Liver (tissue), 3 donors: ENCODE data around the gene NFKB2.

Source experiments
- EGR1 ChIP-seq, 2 donors: IDR thresholded peaks; 2 replicates each; pipeline ENCODE4 v1.6.1; 2016 to 2018; ENCODE audit warnings: antibody characterized with exemption in 2 of 2, low read depth in 2 of 2
- JUND ChIP-seq, 2 donors: IDR thresholded peaks; 2 replicates each; pipeline ENCODE4 v1.6.1; 2016; ENCODE audit warnings: antibody characterized with exemption in 2 of 2
- RAD21 ChIP-seq, 2 donors: IDR thresholded peaks; 2 replicates each; pipeline ENCODE4 v1.6.1; 2016; ENCODE audit warnings: antibody characterized with exemption in 2 of 2, mild to moderate bottlenecking in 2 of 2
- SP1 ChIP-seq: IDR thresholded peaks from 2 replicates; pipeline ENCODE4 v1.6.1; 2018; ENCODE audit warnings: antibody characterized with exemption, mild to moderate bottlenecking
- TAF1 ChIP-seq: conservative IDR thresholded peaks from 2 replicates; pipeline ENCODE4 v1.6.1; 2016; ENCODE audit warnings: antibody characterized with exemption, mild to moderate bottlenecking
- YY1 ChIP-seq: IDR thresholded peaks from 2 replicates; pipeline ENCODE4 v1.6.1; 2016; ENCODE audit warnings: antibody characterized with exemption, mild to moderate bottlenecking
- TF ChIP-seq, protein P1 (sequence below): fragments of 150-350 bp; IDR thresholded peaks from 2 replicates; pipeline ENCODE4 v1.5.1; 2017; ENCODE audit warnings: improper control_type of control experiment, low read depth, low read length; ENCODE audit not compliant: missing input control
- TF ChIP-seq, protein P2 (sequence below): IDR thresholded peaks from 2 replicates; pipeline ENCODE4 v1.6.1; 2016; ENCODE audit warnings: antibody characterized with exemption
- donor health status: healthy.
- donor health status: healthy.

DNA sequence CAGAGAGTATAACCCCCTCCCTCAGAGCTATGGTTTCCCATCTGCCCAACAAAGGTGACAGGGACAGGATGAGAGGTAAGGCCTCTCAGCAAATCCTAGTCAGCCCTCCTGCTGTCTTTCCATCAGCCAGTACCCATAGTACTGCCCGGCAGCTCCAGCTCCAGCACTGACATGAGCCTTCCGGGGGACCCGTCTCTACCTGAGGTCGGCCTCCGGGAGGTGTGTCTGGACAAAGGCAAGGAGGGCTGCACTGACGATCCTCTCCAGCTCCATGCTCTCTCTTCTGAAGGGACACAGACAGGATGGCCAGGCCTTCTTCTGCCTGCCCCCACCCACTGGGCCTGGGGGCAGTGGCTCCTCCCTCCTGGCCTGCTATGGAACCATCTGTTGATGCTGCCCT is 29.4 kb downstream of the NFKB2 start:
- TF ChIP-seq, protein P1, sequence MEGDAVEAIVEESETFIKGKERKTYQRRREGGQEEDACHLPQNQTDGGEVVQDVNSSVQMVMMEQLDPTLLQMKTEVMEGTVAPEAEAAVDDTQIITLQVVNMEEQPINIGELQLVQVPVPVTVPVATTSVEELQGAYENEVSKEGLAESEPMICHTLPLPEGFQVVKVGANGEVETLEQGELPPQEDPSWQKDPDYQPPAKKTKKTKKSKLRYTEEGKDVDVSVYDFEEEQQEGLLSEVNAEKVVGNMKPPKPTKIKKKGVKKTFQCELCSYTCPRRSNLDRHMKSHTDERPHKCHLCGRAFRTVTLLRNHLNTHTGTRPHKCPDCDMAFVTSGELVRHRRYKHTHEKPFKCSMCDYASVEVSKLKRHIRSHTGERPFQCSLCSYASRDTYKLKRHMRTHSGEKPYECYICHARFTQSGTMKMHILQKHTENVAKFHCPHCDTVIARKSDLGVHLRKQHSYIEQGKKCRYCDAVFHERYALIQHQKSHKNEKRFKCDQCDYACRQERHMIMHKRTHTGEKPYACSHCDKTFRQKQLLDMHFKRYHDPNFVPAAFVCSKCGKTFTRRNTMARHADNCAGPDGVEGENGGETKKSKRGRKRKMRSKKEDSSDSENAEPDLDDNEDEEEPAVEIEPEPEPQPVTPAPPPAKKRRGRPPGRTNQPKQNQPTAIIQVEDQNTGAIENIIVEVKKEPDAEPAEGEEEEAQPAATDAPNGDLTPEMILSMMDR, result no peak
- TF ChIP-seq, protein P2, sequence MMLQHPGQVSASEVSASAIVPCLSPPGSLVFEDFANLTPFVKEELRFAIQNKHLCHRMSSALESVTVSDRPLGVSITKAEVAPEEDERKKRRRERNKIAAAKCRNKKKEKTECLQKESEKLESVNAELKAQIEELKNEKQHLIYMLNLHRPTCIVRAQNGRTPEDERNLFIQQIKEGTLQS, result no peak
- TF ChIP-seq JUND (IDR thresholded peaks at IDR 0.05) (no peak), TAF1 (no peak), YY1 (no peak), EGR1 (IDR thresholded peaks at IDR 0.05; ENCODE audit: low read depth in 2 of 2) (no peak), SP1 (no peak), RAD21 (IDR thresholded peaks at IDR 0.05) (no peak)
